Neural cell (in vitro differentiated cells): Measurements from ENCODE around the gene IL3. TPM values are rescaled to one million over a fixed set of nuclear protein-coding genes. Genes with fewer than 3 reads are reported as not detected.

Experiments used
- H2AFZ ChIP-seq: fragments of 200-600, 300-800 bp; sonication (generic), shearing (Covaris generic); 2 replicates; pipeline ENCODE4 v1.6.0; 2014; ENCODE audit warnings: low read depth, mild to moderate bottlenecking, antibody characterized with exemption, low read length, moderate library complexity
- H3F3A ChIP-seq: fragments of 200-600 bp; shearing (Covaris generic); 2 replicates; pipeline ENCODE4 v1.6.1; 2016; ENCODE audit warnings: mild to moderate bottlenecking, moderate library complexity, mixed read lengths, antibody characterized with exemption, low read length; ENCODE audit not compliant: insufficient read depth, poor library complexity, severe bottlenecking
- H3K27ac ChIP-seq: fragments of 200-600, 300-800 bp; sonication (generic), shearing (Covaris generic); 2 replicates; pipeline ENCODE4 v1.5.1; 2014; ENCODE audit warnings: mild to moderate bottlenecking, low read length, moderate library complexity
- H3K27me3 ChIP-seq: fragments of 300-800, 200-600 bp; sonication (generic), shearing (Covaris generic); 2 replicates; pipeline ENCODE4 v1.6.0; 2014; ENCODE audit warnings: mild to moderate bottlenecking, low read depth, low read length, moderate library complexity; ENCODE audit not compliant: insufficient read depth
- H3K36me3 ChIP-seq: fragments of 300-800, 200-600 bp; sonication (generic), shearing (Covaris generic); 2 replicates; pipeline ENCODE4 v1.5.1; 2014; ENCODE audit warnings: mild to moderate bottlenecking, antibody characterized with exemption, low read length, moderate library complexity; ENCODE audit not compliant: insufficient read depth
- H3K4me2 ChIP-seq: fragments of 300-800, 200-600 bp; sonication (generic), shearing (Covaris generic); 2 replicates; pipeline ENCODE4 v1.6.0; 2014; ENCODE audit warnings: mild to moderate bottlenecking, low read length
- H3K4me3 ChIP-seq: fragments of 300-800, 200-600 bp; sonication (generic), shearing (Covaris generic); 2 replicates; pipeline ENCODE4 v1.5.1; 2014; ENCODE audit warnings: mild to moderate bottlenecking, low read length, moderate library complexity
- H3K79me2 ChIP-seq: fragments of 200-600 bp; shearing (Covaris generic); replicated peaks from 2 replicates; pipeline ENCODE4 v1.6.0; 2014; ENCODE audit warnings: mild to moderate bottlenecking, low read length, moderate library complexity; ENCODE audit not compliant: insufficient read depth
- H3K9ac ChIP-seq: fragments of 300-800, 200-600 bp; sonication (generic), shearing (Covaris generic); 2 replicates; pipeline ENCODE4 v1.6.1; 2016; ENCODE audit warnings: mild to moderate bottlenecking, low read length, mixed read lengths
- H3K9me2 ChIP-seq: fragments of 200-600 bp; shearing (Covaris generic); 2 replicates; pipeline ENCODE4 v1.6.1; 2016; ENCODE audit warnings: mild to moderate bottlenecking, low read length, mixed read lengths; ENCODE audit not compliant: insufficient read depth
- H3K9me3 ChIP-seq: fragments of 200-600, 300-800 bp; sonication (generic), shearing (Covaris generic); 2 replicates; pipeline ENCODE4 v1.6.1; 2016; ENCODE audit warnings: mild to moderate bottlenecking, mixed run types, low read length, moderate library complexity, mixed read lengths
- H4K20me1 ChIP-seq: fragments of 200-600 bp; shearing (Covaris generic); 2 replicates; pipeline ENCODE4 v1.6.1; 2016; ENCODE audit warnings: mild to moderate bottlenecking, mixed run types; ENCODE audit not compliant: insufficient read depth
- EP300 ChIP-seq: fragments of 450-650 bp; conservative IDR thresholded peaks from 2 replicates; pipeline ENCODE4 v1.6.1; 2014; ENCODE audit warnings: antibody characterized with exemption, mild to moderate bottlenecking, moderate library complexity; ENCODE audit not compliant: poor library complexity, severe bottlenecking
- EZH2 ChIP-seq: fragments of 200-600, 300-800 bp; shearing (Covaris generic), sonication (generic); IDR thresholded peaks from 2 replicates; pipeline ENCODE4 v1.6.1; 2014; ENCODE audit warnings: antibody characterized with exemption, low read length, borderline replicate concordance, mild to moderate bottlenecking; ENCODE audit not compliant: insufficient read depth, poor library complexity, severe bottlenecking
- MXI1 ChIP-seq: fragments of 450-650 bp; conservative IDR thresholded peaks from 2 replicates; pipeline ENCODE4 v1.6.1; 2014; ENCODE audit warnings: antibody characterized with exemption, mild to moderate bottlenecking; ENCODE audit not compliant: poor library complexity, severe bottlenecking
- POLR2AphosphoS5 ChIP-seq: IDR thresholded peaks from 2 replicates; pipeline ENCODE4 v1.6.1; 2012
- RAD21 ChIP-seq: fragments of 450-650 bp; conservative IDR thresholded peaks from 2 replicates; pipeline ENCODE4 v1.6.1; 2014; ENCODE audit warnings: antibody characterized with exemption, mild to moderate bottlenecking, moderate library complexity
- SMC3 ChIP-seq: fragments of 450-650 bp; conservative IDR thresholded peaks from 2 replicates; pipeline ENCODE4 v1.6.1; 2014; ENCODE audit warnings: antibody characterized with exemption, mild to moderate bottlenecking, moderate library complexity; ENCODE audit not compliant: poor library complexity
- TAF1 ChIP-seq: IDR thresholded peaks from 2 replicates; pipeline ENCODE4 v1.6.1; 2012; ENCODE audit warnings: low read depth
- polyA plus RNA-seq: library from polyadenylated mRNA; depleted of rRNA; stranded (reverse); fragments of >200 nt; gene quantifications from 2 replicates; pipeline ENCODE4 v1.2.3, GENCODE V29; 2014
- TF ChIP-seq, protein P1 (sequence below): IDR thresholded peaks from 2 replicates; pipeline ENCODE4 v1.6.1; 2012; ENCODE audit warnings: borderline replicate concordance
- TF ChIP-seq, protein P2 (sequence below): fragments of 450-650 bp; IDR thresholded peaks from 2 replicates; pipeline ENCODE4 v1.5.1; 2014; ENCODE audit warnings: antibody characterized with exemption, mild to moderate bottlenecking, moderate library complexity; ENCODE audit not compliant: poor library complexity, severe bottlenecking

Gene IL3
- polyA plus RNA-seq, 1 donor from 2014 or later, result not detected

DNA sequence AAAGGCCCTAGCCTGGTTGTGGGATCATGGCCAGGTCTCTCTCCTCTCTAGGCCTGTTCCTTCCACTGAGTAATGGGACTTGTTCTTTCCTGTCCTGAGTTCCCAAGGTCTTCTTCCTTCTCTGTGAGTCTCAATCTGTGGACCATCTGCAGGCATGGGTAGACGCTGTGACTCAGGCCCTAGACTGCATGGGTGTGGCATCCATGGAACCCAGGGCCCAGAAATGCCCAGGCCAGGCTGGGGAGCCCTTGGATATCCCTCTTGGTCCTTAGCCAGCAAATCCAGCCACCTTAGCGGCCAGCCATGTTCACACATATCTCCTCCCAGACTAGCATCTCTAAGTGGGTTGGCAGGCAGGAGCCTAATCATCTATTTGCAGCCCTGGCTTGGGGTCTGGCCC, 46.7 kb upstream of the IL3 start (continued):
- TF ChIP-seq EZH2, result no peak
- no peak for TF ChIP-seq TAF1
- no peak for TF ChIP-seq SMC3

DNA sequence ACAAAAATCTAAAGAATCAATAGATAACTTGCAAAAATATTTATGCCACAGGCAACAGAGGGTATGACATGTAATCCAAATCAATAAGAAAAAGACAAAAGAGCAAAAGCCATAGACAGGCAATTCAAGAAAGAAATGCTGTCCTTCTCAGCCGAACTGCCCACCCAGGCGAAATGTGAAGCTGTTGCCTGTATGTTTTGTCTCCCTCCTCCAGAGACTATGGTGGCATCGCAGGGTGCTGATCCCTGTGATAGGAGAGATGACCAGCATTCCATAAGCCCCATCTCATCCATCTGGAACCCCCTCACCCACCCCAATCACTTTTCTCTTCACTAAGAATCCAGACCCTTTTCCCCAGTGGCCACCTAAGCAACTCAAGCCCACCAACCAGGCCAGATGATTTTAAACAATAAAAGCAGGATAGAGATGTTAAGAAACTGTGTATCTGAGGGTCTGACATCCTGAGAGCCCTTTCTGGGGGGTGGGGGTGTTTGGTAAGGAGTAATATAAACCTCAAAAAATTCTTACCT, 43.7 kb upstream of the IL3 start:
- Histone ChIP-seq H3K4me2 (no peak overlapping the region), H3K79me2 (no peaks in the 10 kb centered on the region), H4K20me1 (no peaks in the 10 kb centered on the region), H3K9ac (no peak overlapping the region), H3K36me3 (no peaks in the 10 kb centered on the region), H3K27me3 (peaks cover 8% of the 10 kb centered on the region), H3F3A (no peaks in the 10 kb centered on the region), H3K27ac (no peak overlapping the region), H3K4me3 (no peak overlapping the region), H2AFZ (no peak overlapping the region), H3K9me2 (no peaks in the 10 kb centered on the region), H3K9me3 (no peaks in the 10 kb centered on the region)
- TF ChIP-seq RAD21 (no peak), SMC3 (no peak), MXI1 (no peak), POLR2AphosphoS5 (no peak), EP300 (no peak), EZH2 (no peak), TAF1 (no peak)
- TF ChIP-seq, protein P1, sequence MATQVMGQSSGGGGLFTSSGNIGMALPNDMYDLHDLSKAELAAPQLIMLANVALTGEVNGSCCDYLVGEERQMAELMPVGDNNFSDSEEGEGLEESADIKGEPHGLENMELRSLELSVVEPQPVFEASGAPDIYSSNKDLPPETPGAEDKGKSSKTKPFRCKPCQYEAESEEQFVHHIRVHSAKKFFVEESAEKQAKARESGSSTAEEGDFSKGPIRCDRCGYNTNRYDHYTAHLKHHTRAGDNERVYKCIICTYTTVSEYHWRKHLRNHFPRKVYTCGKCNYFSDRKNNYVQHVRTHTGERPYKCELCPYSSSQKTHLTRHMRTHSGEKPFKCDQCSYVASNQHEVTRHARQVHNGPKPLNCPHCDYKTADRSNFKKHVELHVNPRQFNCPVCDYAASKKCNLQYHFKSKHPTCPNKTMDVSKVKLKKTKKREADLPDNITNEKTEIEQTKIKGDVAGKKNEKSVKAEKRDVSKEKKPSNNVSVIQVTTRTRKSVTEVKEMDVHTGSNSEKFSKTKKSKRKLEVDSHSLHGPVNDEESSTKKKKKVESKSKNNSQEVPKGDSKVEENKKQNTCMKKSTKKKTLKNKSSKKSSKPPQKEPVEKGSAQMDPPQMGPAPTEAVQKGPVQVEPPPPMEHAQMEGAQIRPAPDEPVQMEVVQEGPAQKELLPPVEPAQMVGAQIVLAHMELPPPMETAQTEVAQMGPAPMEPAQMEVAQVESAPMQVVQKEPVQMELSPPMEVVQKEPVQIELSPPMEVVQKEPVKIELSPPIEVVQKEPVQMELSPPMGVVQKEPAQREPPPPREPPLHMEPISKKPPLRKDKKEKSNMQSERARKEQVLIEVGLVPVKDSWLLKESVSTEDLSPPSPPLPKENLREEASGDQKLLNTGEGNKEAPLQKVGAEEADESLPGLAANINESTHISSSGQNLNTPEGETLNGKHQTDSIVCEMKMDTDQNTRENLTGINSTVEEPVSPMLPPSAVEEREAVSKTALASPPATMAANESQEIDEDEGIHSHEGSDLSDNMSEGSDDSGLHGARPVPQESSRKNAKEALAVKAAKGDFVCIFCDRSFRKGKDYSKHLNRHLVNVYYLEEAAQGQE, result no peak
- TF ChIP-seq, protein P2, sequence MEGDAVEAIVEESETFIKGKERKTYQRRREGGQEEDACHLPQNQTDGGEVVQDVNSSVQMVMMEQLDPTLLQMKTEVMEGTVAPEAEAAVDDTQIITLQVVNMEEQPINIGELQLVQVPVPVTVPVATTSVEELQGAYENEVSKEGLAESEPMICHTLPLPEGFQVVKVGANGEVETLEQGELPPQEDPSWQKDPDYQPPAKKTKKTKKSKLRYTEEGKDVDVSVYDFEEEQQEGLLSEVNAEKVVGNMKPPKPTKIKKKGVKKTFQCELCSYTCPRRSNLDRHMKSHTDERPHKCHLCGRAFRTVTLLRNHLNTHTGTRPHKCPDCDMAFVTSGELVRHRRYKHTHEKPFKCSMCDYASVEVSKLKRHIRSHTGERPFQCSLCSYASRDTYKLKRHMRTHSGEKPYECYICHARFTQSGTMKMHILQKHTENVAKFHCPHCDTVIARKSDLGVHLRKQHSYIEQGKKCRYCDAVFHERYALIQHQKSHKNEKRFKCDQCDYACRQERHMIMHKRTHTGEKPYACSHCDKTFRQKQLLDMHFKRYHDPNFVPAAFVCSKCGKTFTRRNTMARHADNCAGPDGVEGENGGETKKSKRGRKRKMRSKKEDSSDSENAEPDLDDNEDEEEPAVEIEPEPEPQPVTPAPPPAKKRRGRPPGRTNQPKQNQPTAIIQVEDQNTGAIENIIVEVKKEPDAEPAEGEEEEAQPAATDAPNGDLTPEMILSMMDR, result no peak

DNA sequence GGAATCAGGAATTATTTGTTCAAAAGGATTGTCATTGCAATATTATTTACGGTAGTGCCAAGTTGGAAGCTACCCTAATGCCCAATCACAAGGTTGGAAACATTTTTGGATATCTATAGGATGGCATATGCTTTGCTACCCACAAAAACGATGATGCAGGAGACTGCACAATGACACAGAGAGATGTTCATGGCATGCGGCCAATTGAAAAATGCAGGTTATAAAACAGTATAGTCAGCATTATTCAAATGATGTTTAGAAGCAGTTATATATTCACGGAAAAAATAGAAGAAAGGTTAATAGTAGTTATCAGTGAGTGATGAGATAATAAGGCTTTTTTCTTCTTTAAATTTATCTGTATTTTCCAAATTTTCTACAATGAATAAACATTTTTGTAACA, 43.1 kb upstream of the IL3 start:
- Histone ChIP-seq H3K4me2 (no peak overlapping the region), H3K9me2 (no peaks in the 10 kb centered on the region), H3F3A (no peaks in the 10 kb centered on the region), H3K36me3 (no peaks in the 10 kb centered on the region), H3K27me3 (peaks cover 4% of the 10 kb centered on the region), H3K27ac (no peak overlapping the region), H3K9ac (no peak overlapping the region), H3K79me2 (no peaks in the 10 kb centered on the region), H4K20me1 (no peaks in the 10 kb centered on the region), H3K9me3 (no peaks in the 10 kb centered on the region), H3K4me3 (no peak overlapping the region), H2AFZ (no peak overlapping the region)
- no peak for TF ChIP-seq RAD21
- no peak for TF ChIP-seq MXI1
- no peak for TF ChIP-seq SMC3
- no peak for TF ChIP-seq EZH2
- TF ChIP-seq, protein P2, result no peak
- TF ChIP-seq, protein P1, result no peak
- TF ChIP-seq TAF1, result no peak
- TF ChIP-seq EP300, result no peak
